ENCODE measurements around the gene CGNL1. TPM values are rescaled to one million over a fixed set of nuclear protein-coding genes. Genes with fewer than 3 reads are reported as not detected.

CGNL1 gene
- total RNA-seq, 8 experiments from 2014 or later: 0.54 to 24.7 (median 0.82) TPM

- peaks cover 0 to 6% of the 10 kb centered on the region in 2 donors for H3K4me1 ChIP-seq (replicated peaks in 1 of 2)
- H3K27ac ChIP-seq: no peak overlapping the region
- 78 to 96% (median 90%) methylated on average over 3 to 6 of the region's 7 CpGs for WGBS, 10 experiments
- no peak overlapping the region for H3K4me3 ChIP-seq
- in situ Hi-C loops (cut with MboI; ENCODE audit: low pct_unique_long_range_greater_than_20kb in 2 of 9, low sequenced_read_pairs in 9 of 9, unreplicated experiment in 9 of 9): loop anchor here in 3 of 9 experiments (25.0 kb wide), 1 partner anchor 491 kb away; the partner anchor contains the start of gene ALDH1A2 (in 3 of the 3)
- no peak for ATAC-seq (replicated peaks in 6 of 8)
These were observed 195.4 kb downstream of the CGNL1 start for GRCh38 chr15:57571725-57572124.

GRCh38 chr15:57572468-57572867 is 196.2 kb downstream of the CGNL1 start:
- Histone ChIP-seq H3K4me1 (replicated peaks in 1 of 2) (peaks cover 0 to 6% of the 10 kb centered on the region in 2 donors), H3K4me3 (no peak overlapping the region), H3K27ac (no peak overlapping the region)
- in situ Hi-C loops (cut with MboI; ENCODE audit: low pct_unique_long_range_greater_than_20kb in 2 of 9, low sequenced_read_pairs in 9 of 9, unreplicated experiment in 9 of 9): loop anchor here in 3 of 9 experiments (25.0 kb wide), 1 partner anchor 490 kb away; the partner anchor contains the start of gene ALDH1A2 (in 3 of the 3)
- WGBS, 10 experiments: 25 to 100% (median 85%) methylated on average over 1 to 3 of the region's 3 CpGs; no CpG with 5 or more reads in 1 of the 10 experiments
- ATAC-seq (replicated peaks in 6 of 8): peak in 1 of 8 experiments; percentile 18

DNA sequence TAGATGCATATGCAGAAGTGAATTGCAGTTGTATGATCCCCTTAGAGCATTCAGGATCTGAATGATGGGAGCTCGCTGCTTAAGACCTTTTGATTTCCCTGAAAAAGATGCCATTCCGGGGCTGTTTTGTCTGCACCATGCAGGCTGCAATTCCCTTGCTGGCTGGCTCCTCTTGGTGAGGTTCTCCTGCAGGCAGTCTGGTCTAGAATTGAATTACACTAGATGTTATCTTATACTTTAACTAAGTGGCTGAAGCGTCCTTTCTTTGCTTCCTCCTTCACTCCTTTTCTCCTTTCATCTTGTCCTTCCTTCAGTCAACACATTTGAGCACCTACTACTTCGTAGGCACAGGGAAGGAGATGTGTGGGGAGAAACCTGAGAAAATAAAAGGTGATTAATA is 196.8 kb downstream of the CGNL1 start:
- WGBS, 10 experiments: 25 to 100% (median 90%) methylated on average over 1 to 3 of the region's 4 CpGs; no CpG with 5 or more reads in 3 of the 10 experiments
- Histone ChIP-seq H3K27ac (no peak overlapping the region), H3K4me3 (no peak overlapping the region), H3K4me1 (replicated peaks in 1 of 2) (peaks cover 0 to 4% of the 10 kb centered on the region in 2 donors)
- in situ Hi-C loops (cut with MboI; ENCODE audit: low pct_unique_long_range_greater_than_20kb in 2 of 9, low sequenced_read_pairs in 9 of 9, unreplicated experiment in 9 of 9): loop anchor here in 3 of 9 experiments (25.0 kb wide), 1 partner anchor 489 kb away; the partner anchor contains the start of gene ALDH1A2 (in 3 of the 3)
- ATAC-seq (replicated peaks in 6 of 8): no peak

DNA sequence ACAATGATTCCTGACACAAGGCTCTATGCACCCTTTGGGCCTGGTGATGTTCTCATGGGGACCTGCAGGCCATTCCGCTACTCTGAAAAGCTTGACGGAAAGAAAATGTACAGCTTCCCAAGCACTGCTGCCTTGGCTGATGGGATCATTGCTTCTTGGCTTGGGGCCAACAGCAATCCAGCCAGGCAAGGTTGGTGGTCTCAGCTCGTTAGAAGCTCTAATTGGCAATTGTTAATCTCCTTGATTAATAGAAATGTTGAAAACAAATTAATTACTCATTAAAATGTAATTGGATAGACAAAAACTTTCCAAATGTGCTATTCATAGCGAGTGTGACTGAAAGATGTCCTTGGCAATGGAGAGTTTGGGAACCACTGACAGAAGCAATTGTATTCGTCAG is 199.1 kb downstream of the CGNL1 start:
- no peak for ATAC-seq (replicated peaks in 6 of 8)

DNA sequence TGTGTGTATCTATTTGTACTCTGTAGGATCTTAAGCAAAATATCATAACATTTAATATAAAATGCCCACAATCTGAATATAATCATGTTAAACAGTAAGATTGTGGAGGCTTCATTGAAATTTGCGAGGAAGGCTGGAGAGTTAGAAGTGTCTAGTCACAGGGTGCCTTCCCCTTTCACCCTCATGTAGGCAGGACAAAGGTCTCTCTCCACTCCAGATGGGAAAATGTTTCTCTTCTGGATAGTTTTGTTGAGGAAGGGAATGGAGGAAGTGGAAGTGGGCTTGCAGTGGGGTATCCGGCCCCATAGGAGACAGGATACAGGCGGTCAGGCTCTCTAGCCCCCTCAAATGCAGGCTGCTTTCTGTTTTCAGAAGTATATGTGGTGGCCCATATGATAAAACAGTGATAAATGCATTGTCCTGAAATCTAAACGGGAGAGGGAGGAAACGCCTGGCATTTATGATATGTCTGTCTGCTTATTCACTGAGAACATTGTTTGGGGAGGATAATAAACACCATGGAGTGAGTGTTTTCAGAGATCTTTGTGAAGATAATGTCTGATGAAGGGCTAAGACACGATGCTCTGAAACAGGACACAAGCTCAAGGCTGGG is 202.1 kb downstream of the CGNL1 start:
- ATAC-seq (replicated peaks in 6 of 8): no peak
- H3K4me3 ChIP-seq: no peak overlapping the region
- WGBS, 10 experiments: 10 to 100% (median 79%) methylated on average over 1 to 6 of the region's 6 CpGs
- no peak overlapping the region for H3K27ac ChIP-seq
- in situ Hi-C loops (cut with MboI; ENCODE audit: low pct_unique_long_range_greater_than_20kb in 2 of 9, low sequenced_read_pairs in 9 of 9, unreplicated experiment in 9 of 9): no loop called here
- no peaks in the 10 kb centered on the region for H3K4me1 ChIP-seq (replicated peaks in 1 of 2)

More for the DNA sequence above, 199.1 kb downstream of the CGNL1 start:
- Histone ChIP-seq H3K27ac (no peak overlapping the region), H3K4me3 (no peak overlapping the region), H3K4me1 (replicated peaks in 1 of 2) (no peaks in the 10 kb centered on the region)
- 35 to 95% (median 75%) methylated on average over 1 to 4 of the region's 5 CpGs; no CpG with 5 or more reads in 2 of the 10 experiments for WGBS, 10 experiments
- in situ Hi-C loops (cut with MboI; ENCODE audit: low pct_unique_long_range_greater_than_20kb in 2 of 9, low sequenced_read_pairs in 9 of 9, unreplicated experiment in 9 of 9): no loop called here

- no peak for ATAC-seq (replicated peaks in 6 of 8)
- 53 to 93% (median 67%) methylated on average over 2 to 7 of the region's 8 CpGs; no CpG with 5 or more reads in 3 of the 10 experiments for WGBS, 10 experiments
- Histone ChIP-seq H3K4me3 (no peak overlapping the region), H3K4me1 (replicated peaks in 1 of 2) (no peaks in the 10 kb centered on the region), H3K27ac (no peak overlapping the region)
- in situ Hi-C loops (cut with MboI; ENCODE audit: low pct_unique_long_range_greater_than_20kb in 2 of 9, low sequenced_read_pairs in 9 of 9, unreplicated experiment in 9 of 9): no loop called here
These were observed 204.1 kb downstream of the CGNL1 start for GRCh38 chr15:57580428-57580827.

DNA sequence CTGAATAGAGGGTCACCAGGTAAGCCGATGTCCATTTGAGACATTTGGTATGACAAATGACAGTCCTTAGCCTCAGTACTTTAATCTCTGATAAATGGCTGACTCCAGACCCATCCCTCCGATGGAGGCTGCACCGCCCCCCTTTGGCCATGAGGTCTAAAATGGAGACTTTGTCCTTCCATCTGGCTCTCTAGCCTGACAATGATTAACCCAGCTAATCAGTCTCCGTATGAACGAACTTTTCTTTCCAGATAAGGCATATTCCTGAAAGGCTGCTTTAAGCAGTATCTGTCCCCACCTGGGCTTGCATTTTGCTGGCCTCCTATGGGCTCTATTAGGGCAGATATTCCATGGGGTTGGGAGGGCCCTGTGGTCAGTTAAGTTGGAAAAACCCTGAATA is 204.6 kb downstream of the CGNL1 start:
- in situ Hi-C loops (cut with MboI; ENCODE audit: low pct_unique_long_range_greater_than_20kb in 2 of 9, low sequenced_read_pairs in 9 of 9, unreplicated experiment in 9 of 9): no loop called here
- ATAC-seq (replicated peaks in 6 of 8): no peak
- Histone ChIP-seq H3K4me3 (no peak overlapping the region), H3K4me1 (replicated peaks in 1 of 2) (no peaks in the 10 kb centered on the region), H3K27ac (no peak overlapping the region)
- 0 to 94% (median 60%) methylated on average over 1 to 5 of the region's 5 CpGs; no CpG with 5 or more reads in 1 of the 10 experiments for WGBS, 10 experiments

GRCh38 chr15:57582090-57582489 is 205.8 kb downstream of the CGNL1 start:
- no peak overlapping the region for H3K4me3 ChIP-seq
- no peak overlapping the region for H3K27ac ChIP-seq
- H3K4me1 ChIP-seq (replicated peaks in 1 of 2): no peaks in the 10 kb centered on the region
- in situ Hi-C loops (cut with MboI; ENCODE audit: low pct_unique_long_range_greater_than_20kb in 2 of 9, low sequenced_read_pairs in 9 of 9, unreplicated experiment in 9 of 9): no loop called here
- WGBS, 10 experiments: 13 to 67% methylated on average over 1 of the region's 1 CpG; no CpG with 5 or more reads in 8 of the 10 experiments
- ATAC-seq (replicated peaks in 6 of 8): no peak

GRCh38 chr15:57583282-57583681 is 207.0 kb downstream of the CGNL1 start:
- Histone ChIP-seq H3K4me3 (no peak overlapping the region), H3K4me1 (replicated peaks in 1 of 2) (no peaks in the 10 kb centered on the region), H3K27ac (no peak overlapping the region)
- 0 to 60% (median 20%) methylated on average over 1 to 2 of the region's 2 CpGs; no CpG with 5 or more reads in 2 of the 10 experiments for WGBS, 10 experiments
- in situ Hi-C loops (cut with MboI; ENCODE audit: low pct_unique_long_range_greater_than_20kb in 2 of 9, low sequenced_read_pairs in 9 of 9, unreplicated experiment in 9 of 9): no loop called here
- no peak for ATAC-seq (replicated peaks in 6 of 8)

- H3K27ac ChIP-seq: no peak overlapping the region
- ATAC-seq (replicated peaks in 6 of 8): peak in 2 of 8 experiments; percentile 67 to 83
- H3K4me3 ChIP-seq: no peak overlapping the region
- H3K4me1 ChIP-seq (replicated peaks in 1 of 2): no peaks in the 10 kb centered on the region
- in situ Hi-C loops (cut with MboI; ENCODE audit: low pct_unique_long_range_greater_than_20kb in 2 of 9, low sequenced_read_pairs in 9 of 9, unreplicated experiment in 9 of 9): no loop called here
- 0 to 100% (median 44%) methylated on average over 1 to 3 of the region's 3 CpGs; no CpG with 5 or more reads in 1 of the 10 experiments for WGBS, 10 experiments
These were observed 207.4 kb downstream of the CGNL1 start for GRCh38 chr15:57583720-57584119.

- ATAC-seq (replicated peaks in 6 of 8): no peak
- in situ Hi-C loops (cut with MboI; ENCODE audit: low pct_unique_long_range_greater_than_20kb in 2 of 9, low sequenced_read_pairs in 9 of 9, unreplicated experiment in 9 of 9): no loop called here
- no peaks in the 10 kb centered on the region for H3K4me1 ChIP-seq (replicated peaks in 1 of 2)
- H3K4me3 ChIP-seq: no peak overlapping the region
- H3K27ac ChIP-seq: no peak overlapping the region
- WGBS, 10 experiments: 0 to 90% (median 67%) methylated on average over 1 to 6 of the region's 6 CpGs
These were observed 210.5 kb downstream of the CGNL1 start for GRCh38 chr15:57586661-57587424.

DNA sequence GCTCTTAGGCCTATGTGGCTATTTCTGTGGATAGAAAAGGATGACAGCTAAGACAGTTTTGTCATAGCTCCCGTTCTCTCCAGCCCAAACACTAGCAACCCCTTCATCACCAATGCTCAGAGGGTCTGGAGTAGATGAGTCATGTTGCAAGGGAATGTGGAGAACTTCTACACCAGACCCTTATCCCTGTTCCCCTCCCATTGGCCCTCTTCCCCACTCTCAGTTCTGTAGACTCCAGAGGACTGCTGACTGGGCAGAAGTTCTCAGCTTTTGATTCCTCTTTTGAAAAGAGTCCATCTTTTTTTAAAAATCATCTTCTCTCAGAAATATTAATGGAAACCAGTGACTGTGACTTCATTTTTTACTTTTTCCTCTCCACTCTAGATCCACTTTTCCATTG is 213.0 kb downstream of the CGNL1 start:
- no peak for ATAC-seq (replicated peaks in 6 of 8)
- no peak overlapping the region for H3K27ac ChIP-seq
- 0 to 88% (median 41%) methylated on average over 1 of the region's 1 CpG; no CpG with 5 or more reads in 4 of the 10 experiments for WGBS, 10 experiments

GRCh38 chr15:57589754-57590153 is 213.4 kb downstream of the CGNL1 start:
- Histone ChIP-seq H3K4me1 (replicated peaks in 1 of 2) (no peaks in the 10 kb centered on the region), H3K4me3 (no peak overlapping the region), H3K27ac (no peak overlapping the region)
- in situ Hi-C loops (cut with MboI; ENCODE audit: low pct_unique_long_range_greater_than_20kb in 2 of 9, low sequenced_read_pairs in 9 of 9, unreplicated experiment in 9 of 9): no loop called here
- 0 to 100% (median 70%) methylated on average over 1 to 2 of the region's 2 CpGs; no CpG with 5 or more reads in 3 of the 10 experiments for WGBS, 10 experiments
- ATAC-seq (replicated peaks in 6 of 8): peak in 1 of 8 experiments; percentile 17

More for the DNA sequence above, 213.0 kb downstream of the CGNL1 start:
- H3K4me3 ChIP-seq: no peak overlapping the region
- H3K4me1 ChIP-seq (replicated peaks in 1 of 2): no peaks in the 10 kb centered on the region
- in situ Hi-C loops (cut with MboI; ENCODE audit: low pct_unique_long_range_greater_than_20kb in 2 of 9, low sequenced_read_pairs in 9 of 9, unreplicated experiment in 9 of 9): no loop called here
